HepG2 (cell line): Measurements from ENCODE around the gene DTYMK. TPM values are rescaled to one million over a fixed set of nuclear protein-coding genes. Genes with fewer than 3 reads are reported as not detected.
A peak's percentile ranks its signal among the peaks of the same experiment; 100 is the strongest.

ENCODE experiments used
- ATAC-seq: fragments of 200-7000 bp; cut with Tn5 transposase; 3 replicates; pipeline ENCODE4 v1.9.1; 2020; ENCODE audit warnings: mild to moderate bottlenecking, moderate library complexity
- BruUV-seq: library from RNA; stranded (reverse); fragments of 400-500 nt; replicated peaks from 2 replicates; lab custom pipeline; 2021; lab: Mats Ljungman, UMichigan
- CTCF ChIA-PET: fragments of 300-600 bp; formaldehyde crosslinking; extraction: SDS; loops from one replicate; lab custom pipeline; 2021; ENCODE audit warnings: low total read pairs, inconsistent platforms, low intra/inter-chr PET ratio; lab: Yijun Ruan, JAX
- POLR2A ChIA-PET: fragments of 350-600 bp; sonication (Branson Sonifier 250); formaldehyde crosslinking; loops from one replicate; lab custom pipeline; 2020; ENCODE audit warnings: antibody characterized with exemption, inconsistent platforms; lab: Yijun Ruan, JAX
- DNase-seq: peaks from one replicate; pipeline ENCODE4 v3.0.0-alpha.2; 2015; ENCODE audit warnings: low spot score
- FAIRE-seq: peaks from 3 replicates; lab custom pipeline; 2011; peaks lifted over from hg19 to GRCh38; lab: Jason Lieb, UNC
- H2AFZ ChIP-seq: one replicate; pipeline ENCODE4 v1.6.1; 2011; ENCODE audit warnings: low read length, inconsistent platforms
- H3K27ac ChIP-seq: fragments of 300-600 bp; 3 replicates; pipeline ENCODE4 v1.8.0; 2011; ENCODE audit warnings: mixed run types, mild to moderate bottlenecking, mixed read lengths, low read length, inconsistent platforms; ENCODE audit not compliant: insufficient read depth; ENCODE audit errors: extremely low read length
- H3K27me3 ChIP-seq, 2 experiments: fragments of 200-600 bp in 1 of 2; 2 replicates in 1 of 2; 3 replicates in 1 of 2; pipeline versions ENCODE4 v1.6.0 to v1.8.0; 2011; ENCODE audit warnings: low read length in 2 of 2, mild to moderate bottlenecking in 2 of 2, moderate library complexity in 2 of 2, inconsistent platforms in 1 of 2; ENCODE audit not compliant: insufficient read depth in 2 of 2, control insufficient read depth in 1 of 2
- H3K36me3 ChIP-seq, 2 experiments: fragments of 200-600 bp in 1 of 2; replicated peaks in 1 of 2; 2 replicates in 1 of 2; 3 replicates in 1 of 2; pipeline versions ENCODE4 v1.5.1 to v1.8.0; 2011; ENCODE audit warnings: low read length in 2 of 2, inconsistent platforms in 1 of 2; ENCODE audit not compliant: insufficient read depth in 2 of 2, control insufficient read depth in 1 of 2
- H3K4me1 ChIP-seq: 2 replicates; pipeline ENCODE4 v1.5.1; 2012; ENCODE audit warnings: low read length, inconsistent platforms; ENCODE audit not compliant: insufficient read depth
- H3K4me2 ChIP-seq: 2 replicates; pipeline ENCODE4 v1.6.0; 2011; ENCODE audit warnings: low read depth, low read length, inconsistent platforms
- H3K4me3 ChIP-seq, 3 experiments: fragments of 200-600 bp in 1 of 3; sonication (generic), shearing (Covaris generic) in 1 of 3; replicated peaks in 1 of 3; 2 replicates each; pipeline ENCODE4 v1.5.1; 2011 to 2016; ENCODE audit warnings: low read length in 3 of 3, inconsistent platforms in 2 of 3, low read depth in 2 of 3, mild to moderate bottlenecking in 2 of 3, control low read depth in 1 of 3, mixed read lengths in 1 of 3; ENCODE audit not compliant: insufficient read depth in 1 of 3
- H3K79me2 ChIP-seq: one replicate; pipeline ENCODE4 v1.6.1; 2011; ENCODE audit warnings: low read length, inconsistent platforms; ENCODE audit not compliant: insufficient read depth
- H3K9ac ChIP-seq: 2 replicates; pipeline ENCODE4 v1.6.0; 2011; ENCODE audit warnings: mild to moderate bottlenecking, low read depth, low read length, inconsistent platforms; ENCODE audit not compliant: insufficient read depth
- H3K9me3 ChIP-seq: 2 replicates; pipeline ENCODE4 v1.5.1; 2012; ENCODE audit warnings: mild to moderate bottlenecking, low read length
- H4K20me1 ChIP-seq: 2 replicates; pipeline ENCODE4 v1.6.0; 2011; ENCODE audit warnings: inconsistent platforms, mild to moderate bottlenecking, low read length, moderate library complexity; ENCODE audit not compliant: insufficient read depth
- SAP130 ChIP-seq: IDR thresholded peaks from 2 replicates; pipeline ENCODE4 v1.6.1; 2016; ENCODE audit warnings: low read depth
- ZKSCAN1 ChIP-seq: fragments of 150-350 bp; IDR thresholded peaks from 2 replicates; pipeline ENCODE4 v1.6.1; 2014; ENCODE audit warnings: low read length
- ZNF251 ChIP-seq: sonication (generic); formaldehyde crosslinking; IDR thresholded peaks from 2 replicates; pipeline ENCODE4 v1.9.0; 2021; ENCODE audit warnings: mild to moderate bottlenecking, missing genetic modification reagents
- ZNF264 ChIP-seq: sonication (generic); formaldehyde crosslinking; IDR thresholded peaks from 2 replicates; pipeline ENCODE4 v1.4.0; 2020; ENCODE audit warnings: missing genetic modification reagents
- WGBS: methylation state at CpG from one replicate; pipeline ENCODE4 v1.1.6; 2017; ENCODE audit warnings: low lambda C conversion rate; 5-methylcytosine and 5-hydroxymethylcytosine counted together
- in situ Hi-C: cut with HindIII; loops from 2 replicates; pipeline ENCODE4 v1.10.0; 2017; ENCODE audit warnings: low pct_unique_long_range_greater_than_20kb; ENCODE audit not compliant: extremely low pct_ligation_motif_present
- intact Hi-C: fragments of 100-400 bp; cut with micrococcal nuclease; formaldehyde crosslinking; loops from one replicate; pipeline ENCODE4 v1.10.0; 2022; ENCODE audit not compliant: unreplicated experiment
- polyA plus RNA-seq, 8 experiments: library from polyadenylated mRNA; depleted of rRNA in 3 of 8; stranded (reverse) in 7 of 8; unstranded in 1 of 8; fragments of >200 nt; fragmentation: Illumina TruSeq in 4 of 8; extraction: Trizol in 4 of 8; gene quantifications; 2 replicates each; pipeline versions ENCODE4 v1.2.1 to v1.2.3, GENCODE V29; 2011 to 2016; ENCODE audit warnings: low read depth in 4 of 8, missing spikeins in 1 of 8, mixed read lengths in 1 of 8; ENCODE audit not compliant: insufficient read depth in 1 of 8
- total RNA-seq, 5 experiments: library from RNA; depleted of rRNA; stranded (reverse); fragments of >200 nt; fragmentation: Illumina TruSeq; extraction: Trizol; gene quantifications; 2 replicates each; pipeline ENCODE4 v1.2.3, GENCODE V29; 2016; ENCODE audit warnings: low read depth in 1 of 5
- TF ChIP-seq, protein P1 (sequence below): sonication (generic); formaldehyde crosslinking; IDR thresholded peaks from 2 replicates; pipeline ENCODE4 v1.4.0; 2020; ENCODE audit warnings: missing genetic modification reagents

DTYMK gene
- total and polyA plus RNA-seq, 2 of the 13 experiments (the other 11 are each of a cell fraction or from before 2014, with no cell fraction given) = 57.5 to 134 TPM

DNA sequence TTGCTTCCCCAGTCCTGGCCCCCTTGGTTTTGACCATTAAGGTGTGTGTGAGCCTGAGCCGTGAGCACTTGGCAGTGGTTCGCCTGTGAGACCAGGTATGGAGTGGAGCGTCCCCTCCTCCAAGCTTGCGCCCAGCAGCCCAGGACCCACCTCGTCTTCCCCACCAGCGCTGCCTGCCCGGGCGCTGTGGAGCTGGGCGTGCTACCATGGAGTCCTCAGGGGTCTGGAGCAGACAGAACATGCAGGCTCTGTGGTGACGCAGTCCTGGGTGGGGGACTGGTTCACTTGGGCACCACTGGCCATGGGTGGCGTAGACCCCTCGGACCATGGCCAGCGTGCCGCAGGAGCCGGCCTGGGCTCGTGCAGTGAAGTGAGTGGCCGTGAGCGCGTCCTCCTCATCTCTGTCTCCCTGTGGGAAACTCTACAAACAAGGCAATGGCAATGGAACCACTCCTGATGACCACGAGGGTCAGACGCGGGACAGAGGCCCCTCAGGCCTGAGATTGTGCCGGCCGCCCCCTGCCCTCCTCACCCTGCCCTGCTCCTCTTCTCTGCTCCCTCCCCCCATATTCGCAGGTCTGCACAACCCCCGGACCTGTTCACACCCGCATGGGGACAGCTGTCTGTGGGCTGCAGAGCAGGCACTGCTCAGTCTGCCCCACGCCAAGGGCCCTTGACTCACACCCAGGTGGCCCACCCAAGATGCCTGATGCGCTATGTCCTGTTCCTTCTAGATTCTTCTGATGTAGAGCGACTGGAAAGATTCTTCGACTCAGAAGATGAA lies 15.0 kb downstream of the DTYMK start:
- no peak for FAIRE-seq
- 96% methylated on average over 29 of the region's 31 CpGs for WGBS
- POLR2A ChIA-PET = interaction anchor here (0.6 kb wide), 1 partner anchor 18 kb away, joined by 4 read pairs; no protein-coding TSS in a partner anchor

More for the DNA sequence above, 15.0 kb downstream of the DTYMK start:
- H4K20me1 ChIP-seq = no peaks in the 10 kb centered on the region
- no peaks in the 10 kb centered on the region for H3K79me2 ChIP-seq
- CTCF ChIA-PET = no interaction called here
- H2AFZ ChIP-seq = no peak overlapping the region
- no peak overlapping the region for H3K27ac ChIP-seq
- BruUV-seq = no TSS peak
- DNase-seq = no peak
- H3K4me1 ChIP-seq = no peaks in the 10 kb centered on the region
- intact Hi-C loops = no loop called here
- no peaks in the 10 kb centered on the region for H3K9me3 ChIP-seq
- no peak overlapping the region for H3K9ac ChIP-seq
- in situ Hi-C loops = no loop called here
- H3K4me2 ChIP-seq = no peak overlapping the region
- peaks cover 38 to 73% of the 10 kb centered on the region in 2 experiments for H3K36me3 ChIP-seq
- H3K4me3 ChIP-seq = no peak overlapping the region
- ATAC-seq = no peak
- H3K27me3 ChIP-seq = no peaks in the 10 kb centered on the region
- TF ChIP-seq ZNF264 (CRISPR knock-in tag) (no peak), ZKSCAN1 (no peak), ZNF251 (no peak), SAP130 (CRISPR knock-in tag) (no peak)
- TF ChIP-seq, protein P1, sequence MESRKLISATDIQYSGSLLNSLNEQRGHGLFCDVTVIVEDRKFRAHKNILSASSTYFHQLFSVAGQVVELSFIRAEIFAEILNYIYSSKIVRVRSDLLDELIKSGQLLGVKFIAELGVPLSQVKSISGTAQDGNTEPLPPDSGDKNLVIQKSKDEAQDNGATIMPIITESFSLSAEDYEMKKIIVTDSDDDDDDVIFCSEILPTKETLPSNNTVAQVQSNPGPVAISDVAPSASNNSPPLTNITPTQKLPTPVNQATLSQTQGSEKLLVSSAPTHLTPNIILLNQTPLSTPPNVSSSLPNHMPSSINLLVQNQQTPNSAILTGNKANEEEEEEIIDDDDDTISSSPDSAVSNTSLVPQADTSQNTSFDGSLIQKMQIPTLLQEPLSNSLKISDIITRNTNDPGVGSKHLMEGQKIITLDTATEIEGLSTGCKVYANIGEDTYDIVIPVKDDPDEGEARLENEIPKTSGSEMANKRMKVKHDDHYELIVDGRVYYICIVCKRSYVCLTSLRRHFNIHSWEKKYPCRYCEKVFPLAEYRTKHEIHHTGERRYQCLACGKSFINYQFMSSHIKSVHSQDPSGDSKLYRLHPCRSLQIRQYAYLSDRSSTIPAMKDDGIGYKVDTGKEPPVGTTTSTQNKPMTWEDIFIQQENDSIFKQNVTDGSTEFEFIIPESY (CRISPR knock-in tag) = peak; percentile 81
- TF ChIP-seq, all 625 proteins: peak for 1
